ENCODE measurements around the gene VDR. TPM values are rescaled to one million over a fixed set of nuclear protein-coding genes. Genes with fewer than 3 reads are reported as not detected.

VDR gene
- total RNA-seq, 4 donors from 2014 or later: 75.1 to 193 (median 156) TPM

DNA sequence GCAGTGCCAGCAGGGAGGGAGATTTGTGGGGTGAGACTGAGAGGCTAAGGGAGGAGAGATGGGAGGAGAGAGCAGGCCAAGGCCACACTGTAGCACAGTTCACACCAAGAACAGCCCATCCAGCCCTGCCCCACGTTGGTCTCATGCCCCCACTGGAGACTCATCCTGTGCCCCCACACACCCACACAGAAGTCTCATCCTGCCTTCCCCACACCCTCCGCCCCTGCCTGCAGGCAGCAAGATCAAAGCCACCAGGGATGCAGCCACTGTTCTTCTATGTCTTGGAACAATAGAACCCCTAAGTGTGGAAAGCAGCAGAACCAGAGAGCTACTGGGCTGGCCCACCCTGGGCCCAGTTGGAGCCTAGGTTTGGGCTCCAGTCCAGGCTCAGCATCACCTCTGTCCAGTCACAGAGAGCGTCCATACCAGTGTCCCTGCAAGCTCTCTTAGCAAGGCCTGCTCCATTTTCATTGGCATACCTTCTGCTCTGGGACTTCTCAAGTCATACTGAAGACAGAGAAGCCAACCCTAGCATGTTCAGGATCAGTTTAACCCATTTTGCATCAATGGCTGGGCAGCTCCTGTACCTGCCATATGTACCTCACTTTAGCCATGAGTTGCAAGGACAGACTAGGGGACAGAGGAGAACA lies 53.4 kb downstream of the VDR start:
- H3K9me3 ChIP-seq: no peaks in the 10 kb centered on the region
- no peaks in the 10 kb centered on the region for H3K27me3 ChIP-seq
- H3K36me3 ChIP-seq: peaks cover 0 to 72% (median 0%) of the 10 kb centered on the region in 3 donors
- TF ChIP-seq, protein P1, sequence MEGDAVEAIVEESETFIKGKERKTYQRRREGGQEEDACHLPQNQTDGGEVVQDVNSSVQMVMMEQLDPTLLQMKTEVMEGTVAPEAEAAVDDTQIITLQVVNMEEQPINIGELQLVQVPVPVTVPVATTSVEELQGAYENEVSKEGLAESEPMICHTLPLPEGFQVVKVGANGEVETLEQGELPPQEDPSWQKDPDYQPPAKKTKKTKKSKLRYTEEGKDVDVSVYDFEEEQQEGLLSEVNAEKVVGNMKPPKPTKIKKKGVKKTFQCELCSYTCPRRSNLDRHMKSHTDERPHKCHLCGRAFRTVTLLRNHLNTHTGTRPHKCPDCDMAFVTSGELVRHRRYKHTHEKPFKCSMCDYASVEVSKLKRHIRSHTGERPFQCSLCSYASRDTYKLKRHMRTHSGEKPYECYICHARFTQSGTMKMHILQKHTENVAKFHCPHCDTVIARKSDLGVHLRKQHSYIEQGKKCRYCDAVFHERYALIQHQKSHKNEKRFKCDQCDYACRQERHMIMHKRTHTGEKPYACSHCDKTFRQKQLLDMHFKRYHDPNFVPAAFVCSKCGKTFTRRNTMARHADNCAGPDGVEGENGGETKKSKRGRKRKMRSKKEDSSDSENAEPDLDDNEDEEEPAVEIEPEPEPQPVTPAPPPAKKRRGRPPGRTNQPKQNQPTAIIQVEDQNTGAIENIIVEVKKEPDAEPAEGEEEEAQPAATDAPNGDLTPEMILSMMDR (IDR thresholded peaks at IDR 0.05): no peak
- TF ChIP-seq POLR2A (IDR thresholded peaks at IDR 0.05): no peak
- no peak overlapping the region for H3K27ac ChIP-seq
- DNase-seq: no peak
- H3K4me1 ChIP-seq: no peaks in the 10 kb centered on the region
- no peak overlapping the region for H3K4me3 ChIP-seq

DNA sequence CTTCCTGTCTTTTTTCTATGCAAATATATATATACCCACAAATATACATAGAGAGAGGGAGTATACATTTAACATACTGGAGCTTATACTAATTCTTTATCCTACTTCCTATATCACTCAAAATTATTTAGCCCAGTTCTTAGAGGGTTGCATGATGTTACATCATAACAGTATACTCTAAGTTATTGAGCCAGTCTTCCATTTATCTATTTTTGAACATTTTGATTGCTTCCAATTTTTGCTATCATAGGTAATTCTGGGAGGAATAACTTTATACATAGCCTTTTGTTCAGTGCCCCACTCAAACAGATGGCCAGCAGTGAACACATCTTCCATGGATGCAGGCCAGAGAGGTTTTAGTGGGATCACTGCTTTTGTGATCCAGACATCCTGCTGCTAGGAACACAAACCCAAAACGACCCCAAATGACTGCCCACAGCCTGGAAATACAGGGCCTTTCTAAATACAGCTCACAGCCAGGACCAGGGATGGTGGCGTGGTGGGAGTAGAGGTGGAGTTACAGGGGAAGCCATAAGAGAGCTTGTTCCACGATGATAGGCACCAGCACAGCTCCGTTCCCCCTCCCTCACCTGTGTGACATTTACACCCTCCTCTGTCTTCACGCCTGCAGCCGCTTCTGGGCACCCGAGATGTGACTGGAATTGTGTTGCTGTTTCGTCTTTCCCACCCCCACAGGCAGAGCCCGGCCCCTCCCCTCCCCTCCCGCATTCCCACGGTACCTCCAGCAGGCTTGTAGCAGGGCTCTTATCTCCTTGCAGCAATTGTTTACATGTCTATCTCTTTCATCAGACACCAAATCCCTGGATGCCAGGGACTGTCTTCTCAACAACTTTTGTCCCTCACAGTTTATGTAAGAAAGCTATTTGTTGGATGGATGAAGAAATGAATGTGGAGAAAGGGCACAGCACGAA lies 54.4 kb downstream of the VDR start:
- Histone ChIP-seq H3K27me3 (no peaks in the 10 kb centered on the region), H3K27ac (no peak overlapping the region), H3K36me3 (peaks cover 0 to 72% (median 0%) of the 10 kb centered on the region in 3 donors), H3K4me1 (no peaks in the 10 kb centered on the region), H3K9me3 (no peaks in the 10 kb centered on the region), H3K4me3 (no peak overlapping the region)
- no peak for TF ChIP-seq POLR2A (IDR thresholded peaks at IDR 0.05)
- TF ChIP-seq, protein P1 (IDR thresholded peaks at IDR 0.05): no peak
- DNase-seq: no peak

- Histone ChIP-seq H3K36me3 (peaks cover 0 to 73% (median 0%) of the 10 kb centered on the region in 3 donors), H3K9me3 (no peaks in the 10 kb centered on the region), H3K4me1 (no peaks in the 10 kb centered on the region), H3K27me3 (no peaks in the 10 kb centered on the region), H3K4me3 (no peak overlapping the region), H3K27ac (no peak overlapping the region)
- no peak for DNase-seq
- TF ChIP-seq, protein P1 (IDR thresholded peaks at IDR 0.05): no peak
- TF ChIP-seq POLR2A (IDR thresholded peaks at IDR 0.05): no peak
Observed at GRCh38 chr12:47849261-47849660, 55.5 kb downstream of the VDR start.

- Histone ChIP-seq H3K27ac (no peak overlapping the region), H3K36me3 (peaks cover 0 to 73% (median 0%) of the 10 kb centered on the region in 3 donors), H3K4me1 (no peaks in the 10 kb centered on the region), H3K9me3 (no peaks in the 10 kb centered on the region), H3K27me3 (no peaks in the 10 kb centered on the region), H3K4me3 (no peak overlapping the region)
- no peak for DNase-seq
- TF ChIP-seq, protein P1 (IDR thresholded peaks at IDR 0.05): no peak
- TF ChIP-seq POLR2A (IDR thresholded peaks at IDR 0.05): no peak
Observed at GRCh38 chr12:47848853-47849252, 55.9 kb downstream of the VDR start.

GRCh38 chr12:47846294-47846996 lies 58.3 kb downstream of the VDR start:
- H3K27ac ChIP-seq: no peak overlapping the region
- TF ChIP-seq POLR2A (IDR thresholded peaks at IDR 0.05): no peak
- TF ChIP-seq, protein P1 (IDR thresholded peaks at IDR 0.05): no peak
- H3K36me3 ChIP-seq: peaks cover 0 to 50% (median 0%) of the 10 kb centered on the region in 3 donors
- no peaks in the 10 kb centered on the region for H3K4me1 ChIP-seq
- no peak overlapping the region for H3K4me3 ChIP-seq
- no peak for DNase-seq
- H3K27me3 ChIP-seq: no peaks in the 10 kb centered on the region
- no peaks in the 10 kb centered on the region for H3K9me3 ChIP-seq
